AG09319 (cell line): ENCODE measurements around the gene NR1H3.

Source experiments
- DNase-seq: peaks from one replicate; pipeline ENCODE4 v3.0.0-alpha.2; 2010; ENCODE audit warnings: low read depth; ENCODE audit errors: extremely low read depth
- CTCF ChIP-seq: IDR thresholded peaks from 2 replicates; pipeline ENCODE4 v1.5.1; 2011; ENCODE audit warnings: low read depth, mild to moderate bottlenecking, inconsistent platforms, low read length, moderate library complexity

Gene NR1H3

GRCh38 chr11:47254386-47254785 is 3.4 kb upstream of the NR1H3 start:
- no peak for DNase-seq
- TF ChIP-seq CTCF, result no peak

GRCh38 chr11:47256374-47256773 is 1.4 kb upstream of the NR1H3 start:
- DNase-seq, result no peak
- no peak for TF ChIP-seq CTCF

DNA sequence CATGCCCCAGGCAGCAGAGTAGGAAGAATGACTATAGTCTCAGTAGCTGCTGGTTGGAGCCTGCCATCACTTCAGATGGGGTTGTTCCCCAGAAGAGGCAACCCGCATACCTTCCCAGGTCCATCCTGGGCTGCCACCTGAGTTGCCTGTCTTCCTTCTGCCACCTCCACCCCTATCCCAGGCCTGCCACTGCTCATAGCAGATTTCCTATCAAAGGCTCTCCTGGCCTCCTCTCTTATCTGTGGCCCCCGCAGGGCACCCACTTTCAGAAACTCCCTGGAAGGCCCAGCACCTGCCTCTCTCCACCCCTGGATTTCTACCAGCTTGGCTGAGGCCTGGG is 649 bp upstream of the NR1H3 start:
- no peak for DNase-seq
- TF ChIP-seq CTCF, result no peak

DNA sequence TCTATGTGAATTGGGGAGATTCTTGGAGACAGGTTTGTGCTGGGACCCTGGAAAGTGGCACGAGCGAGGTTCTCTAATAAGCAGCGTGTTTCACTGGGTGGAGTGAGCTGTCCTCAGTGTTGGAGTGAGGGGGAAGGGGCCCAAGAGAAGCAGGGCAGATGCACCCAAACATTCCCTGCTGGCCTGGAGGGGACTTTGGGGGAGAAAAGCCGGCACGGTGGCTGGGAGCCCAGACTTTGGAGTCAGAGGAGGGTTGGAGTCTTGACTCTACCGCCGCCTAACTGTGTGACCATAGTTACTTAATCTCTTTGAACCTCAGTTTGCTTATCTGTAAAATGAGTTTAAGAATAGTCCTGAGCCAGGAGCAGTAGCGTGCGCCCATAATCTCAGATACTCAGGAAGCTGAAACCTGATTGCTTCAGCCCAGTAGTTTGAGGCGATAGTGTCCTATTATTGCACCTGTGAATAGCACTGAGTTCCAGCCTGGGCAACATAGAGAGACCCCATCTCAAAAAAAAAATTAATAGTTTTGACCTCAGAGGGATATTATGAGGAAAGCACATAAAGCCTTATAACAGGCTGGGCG is 614 bp downstream of the NR1H3 start:
- TF ChIP-seq CTCF, result no peak
- no peak for DNase-seq

DNA sequence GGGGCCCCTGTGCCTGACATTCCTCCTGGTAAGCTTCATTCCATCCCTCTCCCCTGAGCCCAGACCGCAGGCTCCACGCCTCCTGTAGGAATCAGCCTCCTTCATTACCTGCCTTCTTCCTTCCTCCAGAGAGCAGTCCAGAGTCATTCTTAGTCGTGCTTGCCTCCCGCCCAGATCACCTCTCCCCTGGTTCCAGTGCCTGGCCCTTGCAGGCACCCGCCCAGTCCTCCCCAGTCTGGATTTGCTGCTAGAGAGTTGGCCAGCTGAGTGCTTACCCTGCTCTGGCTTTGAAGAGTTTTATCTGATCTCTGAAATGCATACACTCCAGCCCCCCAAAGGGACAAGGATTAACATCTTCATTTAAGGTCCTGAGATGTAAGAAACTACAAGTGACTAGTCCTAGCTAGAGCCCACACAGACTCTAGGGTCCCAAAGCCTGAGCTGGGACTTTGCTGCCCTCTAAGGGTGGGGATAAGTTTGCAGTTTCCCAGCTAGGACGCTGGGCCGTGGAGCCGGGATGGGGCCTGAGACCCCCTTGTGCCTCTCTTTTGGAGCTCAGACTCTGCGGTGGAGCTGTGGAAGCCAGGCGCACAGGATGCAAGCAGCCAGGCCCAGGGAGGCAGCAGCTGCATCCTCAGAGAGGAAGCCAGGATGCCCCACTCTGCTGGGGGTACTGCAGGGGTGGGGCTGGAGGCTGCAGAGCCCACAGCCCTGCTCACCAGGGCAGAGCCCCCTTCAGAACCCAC is 1.6 kb downstream of the NR1H3 start:
- TF ChIP-seq CTCF, result peak; percentile 59
- no peak for DNase-seq

GRCh38 chr11:47260366-47260765 is 2.6 kb downstream of the NR1H3 start:
- no peak for TF ChIP-seq CTCF
- no peak for DNase-seq

- TF ChIP-seq CTCF, result no peak
- DNase-seq, result no peak
Measured at GRCh38 chr11:47261291-47261800, 3.5 kb downstream of the NR1H3 start.
